Measurements from ENCODE around the gene HIPK2. TPM values are rescaled to one million over a fixed set of nuclear protein-coding genes. Genes with fewer than 3 reads are reported as not detected.

Gene HIPK2
- total RNA-seq, 3 donors from 2014 or later (not counting 1 experiment from before 2014, with no cell fraction given) = 127 to 145 (median 144) TPM

- Mint-ChIP-seq H3K9me3 (no peaks in the 10 kb centered on the region), H3K27ac (peak overlapping the region in 1 of 2 donors; percentile 5), H3K4me1 (peaks cover 8% of the 10 kb centered on the region in 2 donors), H3K27me3 (ENCODE audit: low read depth in 2 of 2) (no peaks in the 10 kb centered on the region), H3K36me3 (no peaks in the 10 kb centered on the region), H3K4me3 (no peak overlapping the region)
- 95% methylated on average over 6 of the region's 6 CpGs for WGBS (ENCODE audit: insufficient coverage)
- H3K4me1 ChIP-seq (ENCODE audit: control insufficient read depth, insufficient read depth, low read length) = no peaks in the 10 kb centered on the region
- DNase-seq (no peak), ATAC-seq (no peak)
- H3K27me3 ChIP-seq (ENCODE audit: control insufficient read depth, insufficient read depth, low read length) = no peaks in the 10 kb centered on the region
- no peak for TF ChIP-seq CTCF (IDR thresholded peaks at IDR 0.05)
- H3K36me3 ChIP-seq (ENCODE audit: control insufficient read depth, insufficient read depth, low read length) = peaks cover 12% of the 10 kb centered on the region
- intact Hi-C loops (cut with micrococcal nuclease) = no loop called here
- no peaks in the 10 kb centered on the region for H3K9me3 ChIP-seq (ENCODE audit: control insufficient read depth, insufficient read depth, low read length)
- H3K27ac ChIP-seq (ENCODE audit: low read length) = no peak overlapping the region
- H3K4me3 ChIP-seq (ENCODE audit: low read length) = no peak overlapping the region
Measured at GRCh38 chr7:139568346-139568675, 209.5 kb downstream of the HIPK2 start.

GRCh38 chr7:139567647-139568345 is 210.0 kb downstream of the HIPK2 start:
- Mint-ChIP-seq H3K4me3 (no peak overlapping the region), H3K4me1 (peaks cover 13% of the 10 kb centered on the region in 2 donors), H3K36me3 (no peaks in the 10 kb centered on the region), H3K27ac (peak overlapping the region in 1 of 2 donors; percentile 5), H3K27me3 (ENCODE audit: low read depth in 2 of 2) (no peaks in the 10 kb centered on the region), H3K9me3 (no peaks in the 10 kb centered on the region)
- DNase-seq (no peak), ATAC-seq (no peak)
- peaks cover 12% of the 10 kb centered on the region for H3K36me3 ChIP-seq (ENCODE audit: control insufficient read depth, insufficient read depth, low read length)
- H3K27ac ChIP-seq (ENCODE audit: low read length) = no peak overlapping the region
- WGBS (ENCODE audit: insufficient coverage) = 94% methylated on average over 14 of the region's 14 CpGs
- H3K4me3 ChIP-seq (ENCODE audit: low read length) = no peak overlapping the region
- H3K27me3 ChIP-seq (ENCODE audit: control insufficient read depth, insufficient read depth, low read length) = no peaks in the 10 kb centered on the region
- intact Hi-C loops (cut with micrococcal nuclease) = no loop called here
- TF ChIP-seq CTCF (IDR thresholded peaks at IDR 0.05) = no peak
- no peaks in the 10 kb centered on the region for H3K9me3 ChIP-seq (ENCODE audit: control insufficient read depth, insufficient read depth, low read length)
- H3K4me1 ChIP-seq (ENCODE audit: control insufficient read depth, insufficient read depth, low read length) = no peaks in the 10 kb centered on the region

- no peak overlapping the region for H3K4me3 Mint-ChIP-seq
- WGBS (ENCODE audit: insufficient coverage) = 96% methylated on average over 15 of the region's 15 CpGs
- Histone ChIP-seq H3K9me3 (ENCODE audit: control insufficient read depth, insufficient read depth, low read length) (no peaks in the 10 kb centered on the region), H3K4me1 (ENCODE audit: control insufficient read depth, insufficient read depth, low read length) (no peaks in the 10 kb centered on the region), H3K4me3 (ENCODE audit: low read length) (no peak overlapping the region), H3K27ac (ENCODE audit: low read length) (no peak overlapping the region), H3K36me3 (ENCODE audit: control insufficient read depth, insufficient read depth, low read length) (peaks cover 12% of the 10 kb centered on the region), H3K27me3 (ENCODE audit: control insufficient read depth, insufficient read depth, low read length) (no peaks in the 10 kb centered on the region)
- peaks cover 16% of the 10 kb centered on the region in 2 donors for H3K4me1 Mint-ChIP-seq
- intact Hi-C loops (cut with micrococcal nuclease) = no loop called here
- no peaks in the 10 kb centered on the region for H3K9me3 Mint-ChIP-seq
- H3K36me3 Mint-ChIP-seq = no peaks in the 10 kb centered on the region
- H3K27ac Mint-ChIP-seq = peak overlapping the region in 1 of 2 donors; percentile 43
- no peak for TF ChIP-seq CTCF (IDR thresholded peaks at IDR 0.05)
- no peaks in the 10 kb centered on the region for H3K27me3 Mint-ChIP-seq (ENCODE audit: low read depth in 2 of 2)
- ATAC-seq = no peak
- no peak for DNase-seq
Measured at GRCh38 chr7:139566736-139567646, 210.8 kb downstream of the HIPK2 start.

All from natural killer cell (primary cell).